ENCODE data around the gene UBE2G2.

The UBE2G2 gene

DNA sequence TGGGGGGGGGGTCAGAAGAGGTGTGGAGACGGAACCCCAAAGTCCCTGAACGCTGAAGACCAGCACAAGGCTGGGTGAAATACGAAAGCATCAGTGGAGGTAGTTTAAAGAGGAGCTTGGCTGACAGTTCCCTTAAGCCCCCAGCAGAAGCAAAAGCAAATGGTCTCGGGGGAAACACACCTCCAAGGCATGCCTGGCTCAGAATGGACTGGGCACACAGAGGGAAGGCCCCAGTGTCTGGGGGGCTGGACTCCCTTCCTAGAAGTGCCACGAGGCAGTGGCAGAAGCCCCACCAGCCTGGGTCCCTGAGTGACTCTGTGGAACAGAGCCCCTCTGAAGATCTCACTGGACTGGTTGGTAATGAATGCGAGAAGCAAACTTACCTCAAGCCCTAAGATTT lies 43.9 kb downstream of the UBE2G2 start:
- in situ Hi-C loops (cut with MboI; ENCODE audit: low sequenced_read_pairs) = no loop called here

DNA sequence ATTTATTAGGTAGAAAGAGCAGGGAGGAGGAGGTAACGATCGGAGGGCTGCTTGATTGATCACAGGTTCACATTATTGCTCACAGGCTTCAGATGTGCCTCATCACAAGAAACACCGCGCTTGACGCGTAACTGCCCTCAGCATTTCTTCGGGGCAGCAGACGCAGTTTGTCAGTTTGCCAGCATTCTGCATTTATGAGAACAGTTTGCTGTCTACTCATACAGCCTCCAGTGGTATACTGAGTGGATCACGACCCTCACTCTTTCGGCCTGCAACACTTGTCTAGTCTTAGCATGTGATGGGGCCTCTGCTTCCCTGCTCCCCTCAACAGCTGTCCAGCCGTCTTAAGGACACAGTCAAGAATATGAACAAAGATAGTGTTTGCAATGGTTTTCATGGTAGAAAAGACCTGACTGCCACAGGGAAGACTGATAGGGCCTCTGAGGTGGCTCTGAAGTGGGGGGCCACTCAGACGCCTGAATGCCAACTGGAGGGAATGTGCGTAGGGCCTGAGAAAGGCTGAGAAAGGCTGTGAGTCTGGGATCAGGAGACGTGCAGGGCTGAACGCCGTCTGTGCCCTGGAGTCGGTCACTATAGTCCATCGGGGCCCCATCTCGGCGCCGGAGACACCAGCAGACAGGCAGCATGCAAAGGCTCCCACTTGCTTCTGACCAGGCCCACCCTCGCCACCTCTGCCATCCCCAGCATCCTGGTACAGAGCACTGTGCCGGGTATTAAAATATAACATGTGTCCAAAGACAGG lies 45.0 kb downstream of the UBE2G2 start:
- in situ Hi-C loops (cut with MboI; ENCODE audit: low sequenced_read_pairs) = no loop called here

DNA sequence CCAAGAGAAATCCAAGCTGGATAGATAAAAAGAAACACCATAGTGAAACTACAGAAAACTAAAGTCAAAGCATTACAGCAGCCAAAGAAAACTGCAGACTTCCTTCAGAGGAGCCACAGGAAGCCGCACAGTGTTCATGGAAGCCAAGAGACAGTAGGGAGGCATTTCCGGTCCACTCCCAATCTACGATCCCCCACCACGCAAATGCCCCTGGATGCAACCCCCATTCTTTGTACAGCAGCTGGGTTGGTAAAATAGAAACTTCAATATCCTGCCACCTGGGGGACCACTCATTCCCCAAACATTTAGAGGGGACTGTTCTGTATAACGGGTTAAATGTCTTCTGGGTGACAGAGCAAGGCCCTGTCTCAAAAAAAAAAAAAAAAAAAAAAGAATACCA lies 46.4 kb downstream of the UBE2G2 start:
- in situ Hi-C loops (cut with MboI; ENCODE audit: low sequenced_read_pairs) = no loop called here

DNA sequence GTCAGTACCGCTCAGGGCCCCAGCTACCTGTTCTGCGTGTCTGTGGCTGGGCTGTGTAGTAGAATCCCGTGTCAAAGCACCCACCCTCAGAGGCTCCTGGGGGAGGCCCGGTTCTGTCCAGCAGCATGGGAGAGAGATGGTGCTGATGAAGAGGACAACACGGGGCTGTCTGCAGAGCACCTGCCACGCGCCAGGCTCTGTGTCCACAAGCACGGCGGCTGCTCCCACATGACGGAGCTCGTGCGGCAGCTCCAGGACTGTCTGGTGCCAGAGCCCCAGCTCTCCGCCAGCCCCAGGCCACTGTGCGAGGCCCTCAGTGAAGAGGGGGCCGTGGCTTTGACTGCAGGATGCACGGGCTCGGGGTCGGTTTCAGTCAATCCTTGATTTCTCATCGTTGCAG lies 48.3 kb downstream of the UBE2G2 start:
- in situ Hi-C loops (cut with MboI; ENCODE audit: low sequenced_read_pairs) = no loop called here

- in situ Hi-C loops (cut with MboI; ENCODE audit: low sequenced_read_pairs) = no loop called here
These were observed 48.9 kb downstream of the UBE2G2 start for GRCh38 chr21:44752671-44753235.

GRCh38 chr21:44751799-44752636 lies 49.6 kb downstream of the UBE2G2 start:
- in situ Hi-C loops (cut with MboI; ENCODE audit: low sequenced_read_pairs) = no loop called here

GRCh38 chr21:44751186-44751798 lies 50.3 kb downstream of the UBE2G2 start:
- in situ Hi-C loops (cut with MboI; ENCODE audit: low sequenced_read_pairs) = no loop called here

DNA sequence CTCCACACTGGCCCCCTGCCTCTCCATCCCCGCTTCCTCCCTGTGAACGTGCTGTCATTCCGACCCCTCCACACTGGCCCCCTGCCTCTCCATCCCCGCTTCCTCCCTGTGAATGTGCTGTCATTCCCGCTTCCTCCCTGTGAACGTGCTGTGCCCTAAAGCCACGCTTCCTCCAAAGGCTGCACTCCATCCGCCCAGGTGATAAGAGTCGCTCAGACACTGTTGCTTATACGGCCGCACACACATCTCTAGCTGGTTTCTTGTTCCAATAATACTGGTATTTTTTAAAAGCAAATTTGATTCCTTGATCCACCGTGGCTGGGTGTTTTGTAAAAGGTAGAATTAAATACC lies 51.0 kb downstream of the UBE2G2 start:
- in situ Hi-C loops (cut with MboI; ENCODE audit: low sequenced_read_pairs) = no loop called here

DNA sequence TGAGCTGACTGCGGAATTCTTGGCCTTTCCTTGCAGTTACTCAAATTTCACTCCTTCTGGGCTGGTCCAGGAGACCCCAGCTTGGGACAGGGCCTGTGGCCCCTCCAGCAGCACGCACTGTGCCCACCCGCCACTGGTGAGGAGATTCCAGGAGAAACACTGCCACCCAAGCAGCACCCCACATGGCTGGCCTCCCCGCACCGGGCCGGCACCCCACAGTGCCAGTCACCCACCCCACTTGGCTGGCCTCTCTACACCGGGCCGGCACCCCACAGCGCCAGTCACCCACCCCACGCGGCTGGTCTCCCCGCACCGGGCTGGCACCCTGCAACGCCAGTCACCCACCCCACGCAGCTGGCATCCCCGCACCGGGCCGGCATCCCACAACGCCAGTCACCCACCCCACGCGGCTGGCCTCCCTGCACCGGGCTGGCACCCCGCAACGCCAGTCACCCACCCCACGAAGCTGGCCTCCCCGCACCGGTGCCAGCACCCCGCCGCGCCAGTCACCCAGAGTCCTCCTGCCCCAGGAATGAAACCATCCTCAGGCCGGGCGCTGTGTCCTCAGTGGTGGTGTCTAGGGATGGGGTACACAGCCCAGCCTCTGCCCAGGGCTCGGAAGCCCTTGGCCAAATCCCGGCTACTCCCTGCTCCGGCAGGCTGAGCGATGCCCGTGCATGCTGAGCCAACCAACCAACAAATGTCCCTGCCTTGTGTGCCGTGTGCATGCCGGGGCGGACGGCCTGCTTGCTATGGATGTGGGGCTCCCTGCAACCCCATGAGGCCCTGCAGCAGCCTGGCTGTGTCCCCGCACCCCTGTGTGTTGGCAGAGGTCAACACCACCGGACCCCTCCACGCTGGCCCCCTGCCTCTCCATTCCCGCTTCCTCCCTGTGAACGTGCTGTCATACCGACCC lies 51.6 kb downstream of the UBE2G2 start:
- in situ Hi-C loops (cut with MboI; ENCODE audit: low sequenced_read_pairs) = no loop called here

GRCh38 chr21:44749116-44749758 lies 52.4 kb downstream of the UBE2G2 start:
- in situ Hi-C loops (cut with MboI; ENCODE audit: low sequenced_read_pairs) = no loop called here

GRCh38 chr21:44748621-44749020 lies 53.0 kb downstream of the UBE2G2 start:
- in situ Hi-C loops (cut with MboI; ENCODE audit: low sequenced_read_pairs) = no loop called here

DNA sequence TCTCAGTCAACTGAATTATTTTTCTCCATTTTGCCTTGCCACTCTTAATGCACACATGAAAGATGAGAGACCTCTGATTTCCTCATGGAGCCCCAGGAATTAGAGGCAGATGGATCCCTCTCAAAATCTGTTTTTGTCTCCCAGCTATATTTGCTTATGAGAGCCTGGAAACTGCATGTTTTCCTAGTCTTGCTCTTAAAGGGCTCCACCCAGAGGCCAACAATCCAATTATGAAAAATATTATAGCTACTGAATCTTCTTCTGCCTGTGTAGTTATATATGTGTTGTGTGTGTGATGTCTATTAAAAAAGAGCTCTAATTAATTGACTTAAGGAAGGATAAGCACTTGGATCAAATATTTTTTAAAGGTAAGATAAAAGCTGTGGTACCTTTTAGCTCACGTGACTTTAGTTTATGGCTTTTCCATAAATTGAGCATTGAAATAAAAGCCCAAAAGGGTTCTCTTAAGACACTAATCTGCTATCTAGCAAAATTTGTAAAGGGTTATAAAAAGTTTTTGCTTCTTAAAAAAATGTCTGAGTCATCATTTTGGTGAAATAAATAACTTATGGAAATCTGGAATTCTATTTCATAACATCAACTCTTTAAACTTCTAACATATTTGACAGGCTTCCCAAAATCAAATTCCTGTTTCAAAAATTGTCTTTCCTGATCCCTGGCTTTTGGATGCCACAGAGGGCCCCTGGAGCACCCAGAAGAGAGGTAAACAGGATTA lies 59.0 kb downstream of the UBE2G2 start:
- in situ Hi-C loops (cut with MboI; ENCODE audit: low sequenced_read_pairs) = no loop called here

DNA sequence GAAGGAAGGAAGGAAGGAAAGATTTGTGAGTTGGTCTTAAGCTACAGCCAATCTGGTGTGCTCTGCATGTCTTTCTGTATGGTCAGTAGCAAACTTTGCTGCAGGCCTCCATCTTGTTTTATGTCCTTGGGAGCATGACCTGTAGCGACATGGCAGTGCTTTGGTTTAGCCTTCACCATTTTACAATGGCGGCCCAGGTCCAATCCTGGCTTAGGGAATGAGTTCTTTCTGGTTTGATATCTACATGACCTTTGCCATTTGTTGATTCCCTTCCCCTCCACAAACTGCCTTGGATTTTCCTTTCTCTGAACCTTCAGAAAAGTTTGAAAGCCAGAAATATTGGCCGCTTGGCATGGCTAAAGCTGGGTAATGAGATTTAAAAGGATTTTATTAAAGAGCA lies 59.7 kb downstream of the UBE2G2 start:
- in situ Hi-C loops (cut with MboI; ENCODE audit: low sequenced_read_pairs) = no loop called here

GRCh38 chr21:44740742-44741141 lies 60.9 kb downstream of the UBE2G2 start:
- in situ Hi-C loops (cut with MboI; ENCODE audit: low sequenced_read_pairs) = no loop called here

DNA sequence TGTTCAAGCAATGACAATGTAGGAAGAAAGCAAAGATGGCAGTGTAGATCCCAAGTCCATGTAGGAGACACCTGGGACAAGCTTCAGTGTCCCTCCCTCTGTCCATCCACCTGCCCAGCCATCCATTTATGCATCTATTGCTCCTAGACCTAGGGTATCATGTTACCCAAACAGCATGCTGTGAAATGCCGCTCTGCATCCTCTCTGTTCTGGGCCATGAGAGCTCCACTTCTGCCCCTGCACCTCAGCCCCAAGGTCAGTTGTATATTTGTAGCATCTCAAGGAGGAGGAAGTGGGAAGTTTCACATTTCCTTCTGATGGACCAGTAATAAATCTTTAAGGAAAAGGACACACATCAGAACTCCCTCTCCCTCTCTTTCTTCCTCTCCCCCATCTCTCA lies 62.3 kb downstream of the UBE2G2 start:
- in situ Hi-C loops (cut with MboI; ENCODE audit: low sequenced_read_pairs) = no loop called here

GRCh38 chr21:44738621-44739020 lies 63.0 kb downstream of the UBE2G2 start:
- in situ Hi-C loops (cut with MboI; ENCODE audit: low sequenced_read_pairs) = no loop called here

DNA sequence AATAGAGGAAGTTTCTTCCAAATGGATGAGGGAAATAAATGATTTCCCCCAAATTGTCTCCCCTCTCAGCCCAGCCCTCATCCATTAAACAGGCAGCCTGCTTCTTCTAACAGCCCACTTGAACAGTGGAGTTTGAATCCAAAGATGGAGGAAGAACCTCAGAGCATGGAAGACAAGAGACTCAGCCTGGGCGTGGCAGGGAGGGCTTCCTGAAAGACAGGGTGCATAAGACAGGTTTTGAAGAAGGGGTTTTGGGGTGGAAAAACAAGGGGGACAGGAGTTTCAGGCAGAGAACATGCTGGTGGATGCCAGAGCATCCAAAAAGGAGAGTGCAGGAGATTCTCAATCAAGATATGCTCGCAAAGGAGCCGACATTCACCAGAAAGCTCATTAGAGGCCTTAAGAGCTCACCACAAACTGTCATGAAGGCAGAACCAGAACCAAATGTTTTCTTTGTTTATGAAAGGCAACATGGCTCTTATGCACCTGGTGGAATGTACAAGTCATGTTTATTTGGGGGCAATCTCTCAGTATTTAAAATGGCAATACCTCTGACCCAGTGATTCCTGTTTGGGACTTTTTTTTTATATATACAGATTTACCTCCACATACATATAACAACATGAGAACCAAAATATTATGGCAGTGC lies 63.8 kb downstream of the UBE2G2 start:
- in situ Hi-C loops (cut with MboI; ENCODE audit: low sequenced_read_pairs) = no loop called here

- in situ Hi-C loops (cut with MboI; ENCODE audit: low sequenced_read_pairs) = no loop called here
These were observed 65.2 kb downstream of the UBE2G2 start for GRCh38 chr21:44736291-44737004.

All from HL-60/S4 treated with retinoic acid at 250 ng/mL for 4 days and 3 days (cell line).